Measurements from ENCODE around the gene OFD1.

The OFD1 gene

GRCh38 chrX:13793897-13794296, 59.3 kb downstream of the OFD1 start:
- no peak overlapping the region for H3K27ac ChIP-seq (ENCODE audit: low read length)
- no peak for DNase-seq
- no peak for TF ChIP-seq CTCF (IDR thresholded peaks at IDR 0.05; ENCODE audit: low read length)
- no peak for TF ChIP-seq EZH2 (optimal IDR thresholded peaks at IDR 0.05; ENCODE audit: low read depth, low read length)
- TF ChIP-seq EZH2phosphoT487 (IDR thresholded peaks at IDR 0.05; ENCODE audit: low read length), result no peak
- no peaks in the 10 kb centered on the region for H3K36me3 ChIP-seq (replicated peaks; ENCODE audit: insufficient read depth, low read length)
- H4K20me1 ChIP-seq (ENCODE audit: insufficient read depth, low read length), result no peaks in the 10 kb centered on the region
- H3K4me2 ChIP-seq (ENCODE audit: low read depth, low read length), result no peak overlapping the region
- H3K9me3 ChIP-seq (replicated peaks; ENCODE audit: insufficient read depth, low read length), result no peaks in the 10 kb centered on the region
- no peaks in the 10 kb centered on the region for H3K27me3 ChIP-seq (replicated peaks; ENCODE audit: insufficient read depth, low read length)
- H3F3A ChIP-seq (ENCODE audit: insufficient read depth, low read length), result no peaks in the 10 kb centered on the region
- no peak overlapping the region for H2AFZ ChIP-seq (ENCODE audit: low read length)
- no peaks in the 10 kb centered on the region for H3K4me1 ChIP-seq (ENCODE audit: low read length)
- H3K4me3 ChIP-seq (ENCODE audit: low read length), result no peak overlapping the region
- H3K79me2 ChIP-seq (ENCODE audit: low read length), result no peaks in the 10 kb centered on the region
- H3K9ac ChIP-seq (ENCODE audit: low read length), result no peak overlapping the region
- no peaks in the 10 kb centered on the region for H3K9me2 ChIP-seq (replicated peaks; ENCODE audit: insufficient read depth, low read length)

GRCh38 chrX:13794417-13794816, 59.9 kb downstream of the OFD1 start:
- H3K4me1 ChIP-seq (ENCODE audit: low read length), result no peaks in the 10 kb centered on the region
- no peaks in the 10 kb centered on the region for H3K9me3 ChIP-seq (replicated peaks; ENCODE audit: insufficient read depth, low read length)
- TF ChIP-seq EZH2 (optimal IDR thresholded peaks at IDR 0.05; ENCODE audit: low read depth, low read length) (no peak), EZH2phosphoT487 (IDR thresholded peaks at IDR 0.05; ENCODE audit: low read length) (no peak), CTCF (IDR thresholded peaks at IDR 0.05; ENCODE audit: low read length) (no peak)
- no peaks in the 10 kb centered on the region for H3F3A ChIP-seq (ENCODE audit: insufficient read depth, low read length)
- no peak for DNase-seq
- H3K79me2 ChIP-seq (ENCODE audit: low read length), result no peaks in the 10 kb centered on the region
- H3K4me3 ChIP-seq (ENCODE audit: low read length), result no peak overlapping the region
- H3K9ac ChIP-seq (ENCODE audit: low read length), result no peak overlapping the region
- H4K20me1 ChIP-seq (ENCODE audit: insufficient read depth, low read length), result no peaks in the 10 kb centered on the region
- no peaks in the 10 kb centered on the region for H3K27me3 ChIP-seq (replicated peaks; ENCODE audit: insufficient read depth, low read length)
- no peak overlapping the region for H3K27ac ChIP-seq (ENCODE audit: low read length)
- no peaks in the 10 kb centered on the region for H3K9me2 ChIP-seq (replicated peaks; ENCODE audit: insufficient read depth, low read length)
- H2AFZ ChIP-seq (ENCODE audit: low read length), result no peak overlapping the region
- H3K36me3 ChIP-seq (replicated peaks; ENCODE audit: insufficient read depth, low read length), result no peaks in the 10 kb centered on the region
- no peak overlapping the region for H3K4me2 ChIP-seq (ENCODE audit: low read depth, low read length)

GRCh38 chrX:13797512-13797911, 63.0 kb downstream of the OFD1 start:
- H3K9ac ChIP-seq (ENCODE audit: low read length), result no peak overlapping the region
- no peak for TF ChIP-seq EZH2phosphoT487 (IDR thresholded peaks at IDR 0.05; ENCODE audit: low read length)
- TF ChIP-seq EZH2 (optimal IDR thresholded peaks at IDR 0.05; ENCODE audit: low read depth, low read length), result no peak
- no peak for TF ChIP-seq CTCF (IDR thresholded peaks at IDR 0.05; ENCODE audit: low read length)
- no peak overlapping the region for H3K4me2 ChIP-seq (ENCODE audit: low read depth, low read length)
- DNase-seq, result no peak
- H3K36me3 ChIP-seq (replicated peaks; ENCODE audit: insufficient read depth, low read length), result no peaks in the 10 kb centered on the region
- no peaks in the 10 kb centered on the region for H3F3A ChIP-seq (ENCODE audit: insufficient read depth, low read length)
- H3K79me2 ChIP-seq (ENCODE audit: low read length), result no peaks in the 10 kb centered on the region
- H3K27ac ChIP-seq (ENCODE audit: low read length), result no peak overlapping the region
- no peaks in the 10 kb centered on the region for H3K9me3 ChIP-seq (replicated peaks; ENCODE audit: insufficient read depth, low read length)
- H3K4me1 ChIP-seq (ENCODE audit: low read length), result 0 out of 2 replicates have a peak, but pooled peaks cover 7% of the 10 kb centered on the region
- no peak overlapping the region for H3K4me3 ChIP-seq (ENCODE audit: low read length)
- no peak overlapping the region for H2AFZ ChIP-seq (ENCODE audit: low read length)
- no peaks in the 10 kb centered on the region for H3K9me2 ChIP-seq (replicated peaks; ENCODE audit: insufficient read depth, low read length)
- H3K27me3 ChIP-seq (replicated peaks; ENCODE audit: insufficient read depth, low read length), result no peaks in the 10 kb centered on the region
- H4K20me1 ChIP-seq (ENCODE audit: insufficient read depth, low read length), result no peaks in the 10 kb centered on the region
